ENCODE data around the gene PSMD8.
"Not testable (repeated sequence)": the region's sequence is repeated elsewhere in the genome, so short reads cannot be mapped to it uniquely, and the experiment has no call there.

PSMD8 gene

GRCh38 chr19:38411041-38411712 is 36.8 kb downstream of the PSMD8 start:
- no peak for DNase-seq (ENCODE audit: low read depth)

- DNase-seq (ENCODE audit: low read depth): not testable (repeated sequence)
Observed at GRCh38 chr19:38411898-38412297, 37.5 kb downstream of the PSMD8 start.

GRCh38 chr19:38412491-38412890 is 38.1 kb downstream of the PSMD8 start:
- no peak for DNase-seq (ENCODE audit: low read depth)

GRCh38 chr19:38412961-38413360 is 38.6 kb downstream of the PSMD8 start:
- DNase-seq (ENCODE audit: low read depth): no peak

- no peak for DNase-seq (ENCODE audit: low read depth)
Observed at GRCh38 chr19:38413416-38413815, 39.0 kb downstream of the PSMD8 start.

GRCh38 chr19:38417146-38417543 is 42.8 kb downstream of the PSMD8 start:
- no peak for DNase-seq (ENCODE audit: low read depth)

GRCh38 chr19:38417544-38418506 is 43.5 kb downstream of the PSMD8 start:
- DNase-seq (ENCODE audit: low read depth): no peak

GRCh38 chr19:38420935-38421334 is 46.6 kb downstream of the PSMD8 start:
- DNase-seq (ENCODE audit: low read depth): no peak

- DNase-seq (ENCODE audit: low read depth): no peak
Observed at GRCh38 chr19:38421856-38422255, 47.5 kb downstream of the PSMD8 start.

GRCh38 chr19:38422438-38422837 is 48.1 kb downstream of the PSMD8 start:
- DNase-seq (ENCODE audit: low read depth): no peak

- DNase-seq (ENCODE audit: low read depth): no peak
Observed at GRCh38 chr19:38424272-38424671, 49.9 kb downstream of the PSMD8 start.

- DNase-seq (ENCODE audit: low read depth): no peak
Observed at GRCh38 chr19:38425222-38425809, 50.9 kb downstream of the PSMD8 start.

- no peak for DNase-seq (ENCODE audit: low read depth)
Observed at GRCh38 chr19:38425810-38426466, 51.6 kb downstream of the PSMD8 start, which contains the start of gene RASGRP4. Gene RASGRP4, minus strand, starts transcription at chr19:38426219. Its CDS starts 128 bp downstream, at chr19:38426091.

- not testable (repeated sequence) for DNase-seq (ENCODE audit: low read depth)
Observed at GRCh38 chr19:38427035-38427677, 52.8 kb downstream of the PSMD8 start.

GRCh38 chr19:38429055-38429810 is 54.9 kb downstream of the PSMD8 start:
- DNase-seq (ENCODE audit: low read depth): no peak

- DNase-seq (ENCODE audit: low read depth): no peak
Observed at GRCh38 chr19:38429811-38430156, 55.4 kb downstream of the PSMD8 start.

GRCh38 chr19:38430931-38431330 is 56.6 kb downstream of the PSMD8 start:
- DNase-seq (ENCODE audit: low read depth): no peak

GRCh38 chr19:38433268-38433733 is 58.9 kb downstream of the PSMD8 start, which contains the start of gene RYR1:
Gene RYR1, plus strand, starts transcription at chr19:38433691. Its CDS starts 139 bp downstream, at chr19:38433830.
- no peak for DNase-seq (ENCODE audit: low read depth)
